ENCODE results near the gene MRPS22. TPM values are rescaled to one million over a fixed set of nuclear protein-coding genes. Genes with fewer than 3 reads are reported as not detected.

The MRPS22 gene
- total RNA-seq, 4 donors from 2014 or later: 38.7 to 72.3 (median 45.9) TPM

GRCh38 chr3:139323146-139323545 is 20.7 kb upstream of the MRPS22 start:
- Histone ChIP-seq H3K36me3 (no peaks in the 10 kb centered on the region), H3K27ac (no peak overlapping the region), H3K27me3 (no peaks in the 10 kb centered on the region), H3K9me3 (no peaks in the 10 kb centered on the region), H3K4me3 (no peak overlapping the region), H3K4me1 (no peaks in the 10 kb centered on the region)
- no peak for DNase-seq
- no peak for TF ChIP-seq CTCF (IDR thresholded peaks at IDR 0.05)
- TF ChIP-seq POLR2A (IDR thresholded peaks at IDR 0.05): no peak

- Histone ChIP-seq H3K36me3 (no peaks in the 10 kb centered on the region), H3K27ac (no peak overlapping the region), H3K4me1 (peaks cover 0 to 7% (median 3%) of the 10 kb centered on the region in 4 donors), H3K27me3 (no peaks in the 10 kb centered on the region), H3K9me3 (no peaks in the 10 kb centered on the region), H3K4me3 (no peak overlapping the region)
- no peak for DNase-seq
- TF ChIP-seq POLR2A (IDR thresholded peaks at IDR 0.05) (no peak), CTCF (IDR thresholded peaks at IDR 0.05) (no peak)
These were observed 19.4 kb upstream of the MRPS22 start for GRCh38 chr3:139324456-139324855.

GRCh38 chr3:139325551-139325950 is 18.3 kb upstream of the MRPS22 start:
- H3K27ac ChIP-seq: no peak overlapping the region
- no peaks in the 10 kb centered on the region for H3K9me3 ChIP-seq
- no peak overlapping the region for H3K4me3 ChIP-seq
- TF ChIP-seq POLR2A (IDR thresholded peaks at IDR 0.05): no peak
- TF ChIP-seq CTCF (IDR thresholded peaks at IDR 0.05): no peak
- DNase-seq: no peak
- no peaks in the 10 kb centered on the region for H3K27me3 ChIP-seq
- peaks cover 0 to 8% (median 3%) of the 10 kb centered on the region in 4 donors for H3K4me1 ChIP-seq
- no peaks in the 10 kb centered on the region for H3K36me3 ChIP-seq

- H3K27me3 ChIP-seq: no peaks in the 10 kb centered on the region
- TF ChIP-seq POLR2A (IDR thresholded peaks at IDR 0.05): no peak
- TF ChIP-seq CTCF (IDR thresholded peaks at IDR 0.05): no peak
These were observed 17.7 kb upstream of the MRPS22 start for GRCh38 chr3:139326131-139326530.

GRCh38 chr3:139326707-139327106 is 17.1 kb upstream of the MRPS22 start:
- no peak overlapping the region for H3K4me3 ChIP-seq

More at GRCh38 chr3:139326131-139326530, 17.7 kb upstream of the MRPS22 start:
- no peaks in the 10 kb centered on the region for H3K9me3 ChIP-seq
- no peak overlapping the region for H3K4me3 ChIP-seq
- no peak for DNase-seq
- peaks cover 0 to 8% (median 3%) of the 10 kb centered on the region in 4 donors for H3K4me1 ChIP-seq
- no peaks in the 10 kb centered on the region for H3K36me3 ChIP-seq
- no peak overlapping the region for H3K27ac ChIP-seq

More at GRCh38 chr3:139326707-139327106, 17.1 kb upstream of the MRPS22 start:
- H3K4me1 ChIP-seq: peaks cover 0 to 8% (median 3%) of the 10 kb centered on the region in 4 donors
- TF ChIP-seq CTCF (IDR thresholded peaks at IDR 0.05): no peak
- TF ChIP-seq POLR2A (IDR thresholded peaks at IDR 0.05): no peak
- H3K27me3 ChIP-seq: no peaks in the 10 kb centered on the region
- H3K9me3 ChIP-seq: no peaks in the 10 kb centered on the region
- no peak for DNase-seq
- no peaks in the 10 kb centered on the region for H3K36me3 ChIP-seq
- no peak overlapping the region for H3K27ac ChIP-seq

Data from Peyer's patch (tissue), 4 donors.